Ectodermal cell (in vitro differentiated cells): ENCODE measurements around the gene PYDC1. TPM values are rescaled to one million over a fixed set of nuclear protein-coding genes. Genes with fewer than 3 reads are reported as not detected.

ENCODE experiments used
- H3K27ac ChIP-seq: 2 replicates; pipeline ENCODE4 v1.7.0; 2013; ENCODE audit warnings: mild to moderate bottlenecking, low read depth, low read length; ENCODE audit not compliant: insufficient read depth, poor library complexity, severe bottlenecking
- H3K27me3 ChIP-seq: 2 replicates; pipeline ENCODE4 v1.7.0; 2013; ENCODE audit warnings: mild to moderate bottlenecking, low read length; ENCODE audit not compliant: insufficient read depth, control insufficient read depth, poor library complexity, severe bottlenecking
- H3K36me3 ChIP-seq: one replicate; pipeline ENCODE4 v1.7.0; 2013; ENCODE audit warnings: low read length; ENCODE audit not compliant: control insufficient read depth, insufficient read depth
- H3K4me1 ChIP-seq: one replicate; pipeline ENCODE4 v1.7.0; 2013; ENCODE audit warnings: low read length; ENCODE audit not compliant: control insufficient read depth, insufficient read depth
- H3K4me3 ChIP-seq: 2 replicates; pipeline ENCODE4 v1.7.0; 2013; ENCODE audit warnings: low read depth, low read length, control low read depth; ENCODE audit not compliant: insufficient read depth
- H3K9me3 ChIP-seq: 2 replicates; pipeline ENCODE4 v1.7.0; 2013; ENCODE audit warnings: mild to moderate bottlenecking, low read length, moderate library complexity; ENCODE audit not compliant: control insufficient read depth
- WGBS, 2 experiments: methylation state at CpG; one replicate each; pipeline ENCODE4 v1.1.7; 2013; ENCODE audit warnings: missing lambda C conversion rate in 2 of 2; 5-methylcytosine and 5-hydroxymethylcytosine counted together
- polyA plus RNA-seq, 4 experiments: library from polyadenylated mRNA; stranded (reverse); fragments of 50-300 nt; gene quantifications; one replicate each; pipeline ENCODE4 v1.2.3, GENCODE V29; 2013

PYDC1 gene
- polyA plus RNA-seq (2013, experiment 1 of 4): not detected
- not detected for polyA plus RNA-seq (2013, experiment 2 of 4)
- polyA plus RNA-seq (2013, experiment 3 of 4): not detected
- polyA plus RNA-seq (2013, experiment 4 of 4): not detected

GRCh38 chr16:31216422-31217135 is at the start of gene PYDC1:
PYDC1 (minus strand) TSS chr16:31217135; CDS start chr16:31217028, 107 bp downstream.
- no peaks in the 10 kb centered on the region for H3K36me3 ChIP-seq
- 9 to 10% methylated on average over 52 of the region's 52 CpGs for WGBS, 2 experiments
- no peaks in the 10 kb centered on the region for H3K9me3 ChIP-seq
- no peak within 1 kb of the TSS for H3K27ac ChIP-seq
- peaks cover 62% of the 10 kb centered on the region for H3K27me3 ChIP-seq
- peaks cover 17% of the 10 kb centered on the region for H3K4me1 ChIP-seq
- peak within 1 kb of the TSS; percentile 44 for H3K4me3 ChIP-seq

GRCh38 chr16:31265329-31266245 is 48.7 kb upstream of the PYDC1 start:
- Histone ChIP-seq H3K36me3 (no peaks in the 10 kb centered on the region), H3K27me3 (no peaks in the 10 kb centered on the region), H3K4me1 (no peaks in the 10 kb centered on the region), H3K9me3 (no peaks in the 10 kb centered on the region), H3K27ac (no peak overlapping the region), H3K4me3 (no peak overlapping the region)
- 79% methylated on average over 20 of the region's 20 CpGs for WGBS, 2 experiments

- no peaks in the 10 kb centered on the region for H3K27me3 ChIP-seq
- H3K9me3 ChIP-seq: no peaks in the 10 kb centered on the region
- no peaks in the 10 kb centered on the region for H3K4me1 ChIP-seq
- 84 to 90% methylated on average over 3 of the region's 3 CpGs for WGBS, 2 experiments
- no peaks in the 10 kb centered on the region for H3K36me3 ChIP-seq
- H3K4me3 ChIP-seq: no peak overlapping the region
- no peak overlapping the region for H3K27ac ChIP-seq
Measured at GRCh38 chr16:31262084-31262483, 45.1 kb upstream of the PYDC1 start.

- H3K4me1 ChIP-seq: no peaks in the 10 kb centered on the region
- H3K4me3 ChIP-seq: no peak overlapping the region
- H3K36me3 ChIP-seq: no peaks in the 10 kb centered on the region
- no peaks in the 10 kb centered on the region for H3K9me3 ChIP-seq
- no peaks in the 10 kb centered on the region for H3K27me3 ChIP-seq
- no peak overlapping the region for H3K27ac ChIP-seq
- WGBS, 2 experiments: 90 to 95% methylated on average over 13 of the region's 14 CpGs
Measured at GRCh38 chr16:31260136-31260931, 43.4 kb upstream of the PYDC1 start.

- 92 to 97% methylated on average over 3 to 4 of the region's 4 CpGs for WGBS, 2 experiments
- H3K4me1 ChIP-seq: no peaks in the 10 kb centered on the region
Measured at GRCh38 chr16:31258366-31258765, 41.4 kb upstream of the PYDC1 start.

GRCh38 chr16:31256466-31256865 is 39.5 kb upstream of the PYDC1 start:
- Histone ChIP-seq H3K27me3 (no peaks in the 10 kb centered on the region), H3K36me3 (no peaks in the 10 kb centered on the region), H3K9me3 (no peaks in the 10 kb centered on the region), H3K4me3 (no peak overlapping the region), H3K4me1 (no peaks in the 10 kb centered on the region), H3K27ac (no peak overlapping the region)
- WGBS, 2 experiments: 91 to 93% methylated on average over 8 of the region's 8 CpGs

More at GRCh38 chr16:31258366-31258765, 41.4 kb upstream of the PYDC1 start:
- no peak overlapping the region for H3K4me3 ChIP-seq
- H3K36me3 ChIP-seq: no peaks in the 10 kb centered on the region
- no peaks in the 10 kb centered on the region for H3K27me3 ChIP-seq
- no peaks in the 10 kb centered on the region for H3K9me3 ChIP-seq
- H3K27ac ChIP-seq: no peak overlapping the region

GRCh38 chr16:31253642-31254045 is 36.7 kb upstream of the PYDC1 start:
- 94% methylated on average over 5 of the region's 5 CpGs for WGBS, 2 experiments
- no peak overlapping the region for H3K27ac ChIP-seq
- no peaks in the 10 kb centered on the region for H3K4me1 ChIP-seq
- H3K27me3 ChIP-seq: no peaks in the 10 kb centered on the region
- H3K9me3 ChIP-seq: no peaks in the 10 kb centered on the region
- H3K4me3 ChIP-seq: no peak overlapping the region
- no peaks in the 10 kb centered on the region for H3K36me3 ChIP-seq

GRCh38 chr16:31251435-31251834 is 34.5 kb upstream of the PYDC1 start:
- Histone ChIP-seq H3K4me1 (no peaks in the 10 kb centered on the region), H3K36me3 (no peaks in the 10 kb centered on the region), H3K9me3 (no peaks in the 10 kb centered on the region), H3K27me3 (no peaks in the 10 kb centered on the region), H3K27ac (no peak overlapping the region), H3K4me3 (no peak overlapping the region)
- 89 to 93% methylated on average over 5 of the region's 5 CpGs for WGBS, 2 experiments

GRCh38 chr16:31250782-31251384 is 33.9 kb upstream of the PYDC1 start:
- 94 to 95% methylated on average over 7 of the region's 7 CpGs for WGBS, 2 experiments
- Histone ChIP-seq H3K4me1 (no peaks in the 10 kb centered on the region), H3K36me3 (no peaks in the 10 kb centered on the region), H3K27ac (no peak overlapping the region), H3K4me3 (no peak overlapping the region), H3K27me3 (no peaks in the 10 kb centered on the region), H3K9me3 (no peaks in the 10 kb centered on the region)
